ENCODE results near the gene ARL4A. TPM values are rescaled to one million over a fixed set of nuclear protein-coding genes. Genes with fewer than 3 reads are reported as not detected.
A peak's percentile ranks its signal among the peaks of the same experiment; 100 is the strongest.

The ARL4A gene
- total RNA-seq, 4 donors from 2014 or later, result 34.9 to 69.5 (median 45.0) TPM

DNA sequence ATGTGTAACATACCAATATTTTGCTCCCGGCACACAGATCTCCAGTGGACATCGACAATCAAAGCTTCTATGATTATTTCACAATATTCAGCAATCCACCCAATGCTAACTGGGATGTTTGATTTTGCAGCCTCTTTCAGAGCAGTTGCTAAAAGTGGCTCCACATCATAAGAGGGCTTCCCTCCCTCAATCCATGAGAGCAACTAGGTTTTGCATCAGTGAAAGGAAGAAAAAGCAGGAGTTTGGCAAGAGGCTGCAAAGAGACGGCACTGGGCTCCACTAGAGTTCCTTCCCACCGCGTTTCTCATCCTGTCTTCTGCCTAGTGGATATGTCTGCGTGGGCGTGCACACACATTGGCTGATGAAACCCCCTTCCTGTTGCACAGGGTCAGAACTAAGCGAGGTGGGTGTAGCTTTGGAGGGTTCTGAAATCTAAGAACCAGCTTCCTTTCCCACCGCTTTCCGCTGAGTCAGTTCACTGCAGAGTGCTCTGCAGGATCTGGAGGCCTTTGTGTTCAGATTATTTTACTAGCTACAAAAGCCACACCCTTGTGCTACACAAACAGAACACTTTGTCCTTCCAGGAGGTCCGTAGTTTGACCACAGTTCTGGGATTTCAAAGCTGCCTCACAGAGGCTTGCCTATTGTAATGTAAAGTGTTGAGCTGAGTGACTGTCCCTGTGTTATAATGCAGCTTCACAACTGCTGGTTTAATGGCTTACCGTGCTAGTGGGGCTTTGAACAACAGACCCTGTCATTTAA lies 28.1 kb downstream of the ARL4A start:
- 34 to 62% methylated on average over 10 of the region's 12 CpGs for WGBS, 2 donors (ENCODE audit: low coverage in 1 of 2)
- H3K9me3 ChIP-seq, result no peaks in the 10 kb centered on the region
- H3K36me3 ChIP-seq, result no peaks in the 10 kb centered on the region
- peak overlapping the region; percentile 5 to 21 for H3K4me3 ChIP-seq
- H3K4me1 ChIP-seq, result peaks cover 7 to 47% (median 22%) of the 10 kb centered on the region in 3 donors
- peak overlapping the region; percentile 50 to 75 (median 68) for H3K27ac ChIP-seq
- peak; percentile 92 for ATAC-seq
- TF ChIP-seq, protein P1, sequence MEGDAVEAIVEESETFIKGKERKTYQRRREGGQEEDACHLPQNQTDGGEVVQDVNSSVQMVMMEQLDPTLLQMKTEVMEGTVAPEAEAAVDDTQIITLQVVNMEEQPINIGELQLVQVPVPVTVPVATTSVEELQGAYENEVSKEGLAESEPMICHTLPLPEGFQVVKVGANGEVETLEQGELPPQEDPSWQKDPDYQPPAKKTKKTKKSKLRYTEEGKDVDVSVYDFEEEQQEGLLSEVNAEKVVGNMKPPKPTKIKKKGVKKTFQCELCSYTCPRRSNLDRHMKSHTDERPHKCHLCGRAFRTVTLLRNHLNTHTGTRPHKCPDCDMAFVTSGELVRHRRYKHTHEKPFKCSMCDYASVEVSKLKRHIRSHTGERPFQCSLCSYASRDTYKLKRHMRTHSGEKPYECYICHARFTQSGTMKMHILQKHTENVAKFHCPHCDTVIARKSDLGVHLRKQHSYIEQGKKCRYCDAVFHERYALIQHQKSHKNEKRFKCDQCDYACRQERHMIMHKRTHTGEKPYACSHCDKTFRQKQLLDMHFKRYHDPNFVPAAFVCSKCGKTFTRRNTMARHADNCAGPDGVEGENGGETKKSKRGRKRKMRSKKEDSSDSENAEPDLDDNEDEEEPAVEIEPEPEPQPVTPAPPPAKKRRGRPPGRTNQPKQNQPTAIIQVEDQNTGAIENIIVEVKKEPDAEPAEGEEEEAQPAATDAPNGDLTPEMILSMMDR (IDR thresholded peaks at IDR 0.05), result no peak
- TF ChIP-seq POLR2AphosphoS5 (IDR thresholded peaks at IDR 0.05) (peak; percentile 63), EP300 (IDR thresholded peaks at IDR 0.05) (no peak), POLR2A (IDR thresholded peaks at IDR 0.05) (no peak)
- no peaks in the 10 kb centered on the region for H3K27me3 ChIP-seq

DNA sequence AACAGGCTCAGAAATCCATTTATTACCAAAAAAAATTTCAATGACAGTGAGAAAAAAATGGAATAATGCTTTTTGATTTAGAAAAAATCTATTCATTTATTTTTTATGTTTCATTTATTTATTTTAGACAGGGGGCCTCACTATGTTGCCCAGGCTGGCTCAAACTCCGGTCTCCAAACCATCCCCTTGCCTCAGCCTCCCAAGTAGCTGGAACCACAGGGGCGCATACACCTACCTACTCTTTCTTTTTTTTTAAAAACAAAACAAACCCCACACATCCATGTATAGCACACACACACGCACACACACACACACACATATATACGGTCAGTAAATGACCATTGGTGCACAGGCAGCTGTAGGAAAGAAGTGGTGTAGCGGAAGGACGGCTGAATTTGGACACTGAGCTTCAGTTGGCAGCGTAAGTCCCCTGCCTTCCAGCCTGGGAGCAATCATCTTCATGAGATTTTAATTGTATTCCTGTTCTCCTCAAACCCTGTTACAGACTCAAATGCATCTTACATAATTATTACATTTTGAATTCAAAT lies 28.8 kb downstream of the ARL4A start:
- H3K4me3 ChIP-seq, result no peak overlapping the region
- WGBS, 2 donors (ENCODE audit: low coverage in 1 of 2), result 70 to 76% methylated on average over 7 of the region's 7 CpGs

DNA sequence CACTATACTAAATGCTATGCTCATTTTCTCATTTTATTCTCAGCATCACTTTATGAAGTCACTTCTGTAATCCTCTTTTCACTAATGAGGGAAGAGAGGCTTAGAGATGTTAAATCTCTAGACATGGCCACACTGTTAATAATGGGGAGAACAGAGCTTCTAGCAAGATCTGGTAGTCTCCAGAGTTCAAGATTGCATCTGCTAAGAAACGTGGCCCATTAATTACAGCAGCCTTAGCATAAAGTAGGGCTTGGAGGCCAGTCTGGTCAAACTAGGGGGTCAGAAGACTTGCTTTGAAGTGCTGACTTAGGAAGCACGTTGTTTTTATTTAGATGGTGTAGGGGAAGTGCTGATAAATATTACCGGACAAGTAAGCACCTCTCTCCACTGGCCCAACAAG lies 29.3 kb downstream of the ARL4A start:
- H3K4me3 ChIP-seq, result no peak overlapping the region
- H3K36me3 ChIP-seq, result no peaks in the 10 kb centered on the region
- H3K9me3 ChIP-seq, result no peaks in the 10 kb centered on the region
- peaks cover 7 to 48% (median 22%) of the 10 kb centered on the region in 3 donors for H3K4me1 ChIP-seq
- TF ChIP-seq, protein P1 (IDR thresholded peaks at IDR 0.05), result no peak
- no peak for TF ChIP-seq EP300 (IDR thresholded peaks at IDR 0.05)
- TF ChIP-seq POLR2AphosphoS5 (IDR thresholded peaks at IDR 0.05), result no peak
- peak overlapping the region in 3 of 4 donors; percentile 65 to 75 (median 71) for H3K27ac ChIP-seq
- WGBS, 2 donors (ENCODE audit: low coverage in 1 of 2), result 75 to 94% methylated on average over 3 of the region's 3 CpGs
- ATAC-seq, result no peak
- no peaks in the 10 kb centered on the region for H3K27me3 ChIP-seq

More for the DNA sequence above, 28.8 kb downstream of the ARL4A start:
- Histone ChIP-seq H3K4me1 (peaks cover 7 to 48% (median 22%) of the 10 kb centered on the region in 3 donors), H3K27me3 (no peaks in the 10 kb centered on the region), H3K36me3 (no peaks in the 10 kb centered on the region), H3K9me3 (no peaks in the 10 kb centered on the region), H3K27ac (peak overlapping the region in 3 of 4 donors; percentile 65 to 75 (median 71))
- TF ChIP-seq POLR2AphosphoS5 (IDR thresholded peaks at IDR 0.05), result no peak
- TF ChIP-seq EP300 (IDR thresholded peaks at IDR 0.05), result no peak
- TF ChIP-seq POLR2A (IDR thresholded peaks at IDR 0.05), result no peak
- TF ChIP-seq, protein P1 (IDR thresholded peaks at IDR 0.05), result no peak
- ATAC-seq, result no peak

DNA sequence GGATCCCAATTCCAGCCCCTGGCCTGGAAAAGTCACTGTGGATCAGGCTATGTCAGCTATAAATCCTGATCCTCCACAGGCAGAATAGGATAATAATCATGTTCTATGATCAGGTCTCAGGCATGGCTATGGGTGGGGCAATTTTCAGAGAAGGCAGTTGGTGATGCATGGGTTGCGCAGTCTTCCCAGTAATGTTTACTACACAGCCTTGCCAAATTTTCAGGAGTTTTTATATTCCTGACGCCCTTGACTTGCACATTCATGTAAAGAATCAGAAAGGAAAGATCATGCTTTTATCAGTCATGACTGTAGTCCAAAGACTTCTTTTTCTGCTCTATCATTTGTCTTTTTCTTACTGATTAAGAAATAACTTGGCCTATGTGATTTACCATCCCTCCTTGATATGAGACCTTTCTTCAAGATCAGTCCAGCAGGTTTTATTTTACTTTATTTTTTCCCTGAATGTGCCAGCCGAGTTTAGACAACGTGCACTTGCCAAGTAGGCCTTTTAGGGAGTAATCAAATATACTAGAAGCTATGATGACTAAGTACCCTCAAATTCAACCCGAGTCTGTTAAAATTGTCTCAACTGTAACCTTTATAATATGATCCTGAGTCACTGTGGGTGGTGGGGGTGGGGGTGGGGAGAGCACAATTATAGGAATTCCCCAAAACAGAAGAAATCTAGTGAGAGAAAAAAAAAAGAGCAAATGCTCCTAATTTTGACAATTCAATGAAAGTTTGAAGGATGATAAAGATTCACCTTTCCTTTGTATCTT lies 31.9 kb downstream of the ARL4A start:
- no peak for TF ChIP-seq EP300 (IDR thresholded peaks at IDR 0.05)
- TF ChIP-seq POLR2A (IDR thresholded peaks at IDR 0.05), result no peak
- TF ChIP-seq POLR2AphosphoS5 (IDR thresholded peaks at IDR 0.05), result peak; percentile 67
- TF ChIP-seq, protein P1 (IDR thresholded peaks at IDR 0.05), result no peak
- ATAC-seq, result peak; percentile 40
- H3K4me1 ChIP-seq, result peaks cover 7 to 62% (median 22%) of the 10 kb centered on the region in 3 donors
- peak overlapping the region; percentile 40 to 78 (median 62) for H3K27ac ChIP-seq
- WGBS, 2 donors (ENCODE audit: low coverage in 1 of 2), result 31 to 33% methylated on average over 2 to 5 of the region's 5 CpGs
- no peaks in the 10 kb centered on the region for H3K9me3 ChIP-seq
- H3K36me3 ChIP-seq, result no peaks in the 10 kb centered on the region
- no peaks in the 10 kb centered on the region for H3K27me3 ChIP-seq
- H3K4me3 ChIP-seq, result no peak overlapping the region
